K562 (cell line): ENCODE measurements around the gene LCTL. TPM values are rescaled to one million over a fixed set of nuclear protein-coding genes. Genes with fewer than 3 reads are reported as not detected.

Source experiments
- ARHGAP35 ChIP-seq: fragments of 450-650 bp; IDR thresholded peaks from 2 replicates; pipeline ENCODE4 v1.6.1; 2018; ENCODE audit not compliant: partially characterized antibody
- BRD4 ChIP-seq: fragments of 200-600 bp; sonication (generic); IDR thresholded peaks from 2 replicates; pipeline ENCODE4 v1.6.1; 2017; ENCODE audit warnings: inconsistent platforms
- CHD4 ChIP-seq: fragments of 200-600 bp; sonication (generic); IDR thresholded peaks from 3 replicates; pipeline ENCODE4 v1.6.1; 2012; ENCODE audit warnings: low read depth, mild to moderate bottlenecking, mixed read lengths, low read length, inconsistent platforms; ENCODE audit not compliant: insufficient read depth, insufficient replicate concordance, poor library complexity, severe bottlenecking
- DACH1 ChIP-seq: fragments of 450-650 bp; IDR thresholded peaks from 2 replicates; pipeline ENCODE4 v1.6.1; 2018; ENCODE audit not compliant: partially characterized antibody
- E2F4 ChIP-seq: sonication (generic); formaldehyde crosslinking; IDR thresholded peaks from 2 replicates; pipeline ENCODE4 v1.8.0; 2022; ENCODE audit warnings: mild to moderate bottlenecking, low read depth, missing genetic modification reagents
- HDAC3 ChIP-seq: fragments of 450-650 bp; IDR thresholded peaks from 2 replicates; pipeline ENCODE4 v1.6.1; 2018; ENCODE audit warnings: borderline replicate concordance, mild to moderate bottlenecking, moderate library complexity; ENCODE audit not compliant: partially characterized antibody
- HINFP ChIP-seq: fragments of 450-650 bp; conservative IDR thresholded peaks from 2 replicates; pipeline ENCODE4 v1.6.1; 2016; ENCODE audit warnings: missing genetic modification characterization, low read depth, mild to moderate bottlenecking, control low read depth, missing compliant biosample characterization
- KAT7 ChIP-seq: sonication (generic); formaldehyde crosslinking; IDR thresholded peaks from 2 replicates; pipeline ENCODE4 v1.8.0; 2022; ENCODE audit warnings: missing genetic modification reagents, mild to moderate bottlenecking, borderline replicate concordance
- KLF13 ChIP-seq: fragments of 450-650 bp; IDR thresholded peaks from 2 replicates; pipeline ENCODE4 v1.6.1; 2016; ENCODE audit warnings: missing genetic modification characterization, low read depth, mild to moderate bottlenecking, missing compliant biosample characterization, moderate library complexity, borderline replicate concordance
- MIER1 ChIP-seq: fragments of 450-650 bp; IDR thresholded peaks from 2 replicates; pipeline ENCODE4 v1.6.1; 2016; ENCODE audit warnings: antibody characterized with exemption, mild to moderate bottlenecking, low read depth
- MXI1 ChIP-seq: IDR thresholded peaks from 2 replicates; pipeline ENCODE4 v1.6.1; 2011; ENCODE audit warnings: low read depth, mild to moderate bottlenecking, improper control_type of control experiment, low read length
- NFE2L1 ChIP-seq: fragments of 450-650 bp; IDR thresholded peaks from 2 replicates; pipeline ENCODE4 v1.6.1; 2016; ENCODE audit warnings: missing genetic modification characterization, low read depth, mild to moderate bottlenecking, missing compliant biosample characterization, moderate library complexity, borderline replicate concordance
- PTTG1 ChIP-seq: fragments of 450-650 bp; IDR thresholded peaks from 2 replicates; pipeline ENCODE4 v1.6.1; 2016; ENCODE audit warnings: low read depth, mild to moderate bottlenecking, missing genetic modification characterization, missing compliant biosample characterization
- RBM22 ChIP-seq: fragments of 200-400 bp; formaldehyde crosslinking; IDR thresholded peaks from 2 replicates; pipeline ENCODE4 v1.6.1; 2018; ENCODE audit warnings: low read length, low read depth; ENCODE audit not compliant: poor library complexity, severe bottlenecking
- SIN3B ChIP-seq: fragments of 450-650 bp; IDR thresholded peaks from 2 replicates; pipeline ENCODE4 v1.6.1; 2017; ENCODE audit warnings: low read depth, mild to moderate bottlenecking, moderate library complexity
- SMAD3 ChIP-seq: fragments of 450-650 bp; formaldehyde crosslinking; conservative IDR thresholded peaks from 2 replicates; pipeline ENCODE4 v1.4.0; 2020; ENCODE audit warnings: mild to moderate bottlenecking
- SMARCB1 ChIP-seq: IDR thresholded peaks from 2 replicates; pipeline ENCODE4 v1.6.1; 2011; ENCODE audit warnings: improper control_type of control experiment, low read depth; ENCODE audit not compliant: insufficient read length
- SREBF1 ChIP-seq: fragments of 150-350 bp; IDR thresholded peaks from 2 replicates; pipeline ENCODE4 v1.6.1; 2014; ENCODE audit warnings: antibody characterized with exemption, low read depth, low read length, borderline replicate concordance
- SREBF2 ChIP-seq: sonication (generic); formaldehyde crosslinking; IDR thresholded peaks from 2 replicates; pipeline ENCODE4 v1.4.0; 2020; ENCODE audit warnings: mild to moderate bottlenecking, missing genetic modification reagents
- ZKSCAN1 ChIP-seq: fragments of 150-350 bp; IDR thresholded peaks from 2 replicates; pipeline ENCODE4 v1.6.1; 2016; ENCODE audit warnings: low read depth, low read length
- ZNF133 ChIP-seq: fragments of 250-450 bp; sonication (Bioruptor Pico); IDR thresholded peaks from 2 replicates; pipeline ENCODE4 v1.4.0; 2020; ENCODE audit warnings: mild to moderate bottlenecking
- ZNF3 ChIP-seq: fragments of 250-450 bp; sonication (Bioruptor Pico); IDR thresholded peaks from 2 replicates; pipeline ENCODE4 v1.5.0; 2021; ENCODE audit warnings: mild to moderate bottlenecking, moderate library complexity
- polyA plus RNA-seq, 8 experiments: library from polyadenylated mRNA; depleted of rRNA in 4 of 8; stranded (reverse) in 5 of 8; unstranded in 3 of 8; fragments of >200 nt; fragmentation: Nextera tagmentation in 2 of 8; fragmentation: Illumina TruSeq in 1 of 8; extraction: Ambion mirVana in 2 of 8; extraction: Trizol in 1 of 8; gene quantifications; 2 replicates each; pipeline versions ENCODE4 v1.2.1 to v1.2.3, GENCODE V29; 2011 to 2014; ENCODE audit warnings: inconsistent platforms in 1 of 8, missing spikeins in 1 of 8
- total RNA-seq, 7 experiments: library from RNA; depleted of rRNA in 6 of 7; stranded (reverse); fragments of >200 nt in 6 of 7; fragmentation: Illumina TruSeq in 2 of 7; extraction: Trizol in 2 of 7; gene quantifications; 2 replicates each; pipeline versions ENCODE4 v1.2.1 to v1.2.3, GENCODE V29; 2011 to 2021; ENCODE audit warnings: low replicate concordance in 1 of 7
- TF ChIP-seq, protein P1 (sequence below): conservative IDR thresholded peaks from 2 replicates; pipeline ENCODE4 v1.6.1; 2011; ENCODE audit warnings: low read depth, mild to moderate bottlenecking, low read length; ENCODE audit not compliant: control insufficient read depth
- TF ChIP-seq, protein P2 (sequence below): sonication (generic); formaldehyde crosslinking; IDR thresholded peaks from 2 replicates; pipeline ENCODE4 v1.4.0; 2020; ENCODE audit warnings: mild to moderate bottlenecking, missing genetic modification reagents

LCTL gene
- total and polyA plus RNA-seq, 9 of the 15 experiments (the other 6 are each of a cell fraction or from before 2014, with no cell fraction given): 0.08 to 0.31 (median 0.17) TPM; not detected in 6

GRCh38 chr15:66601521-66601920, 35.7 kb upstream of the LCTL start (continued):
- TF ChIP-seq HINFP (tag) (peak; percentile 77), DACH1 (no peak), ZNF3 (no peak), RBM22 (no peak), HDAC3 (no peak), NFE2L1 (tag) (peak; percentile 50; the same call in 1 of the 2 replicates), KLF13 (tag) (peak; percentile 78; the same call in 1 of the 2 replicates), SIN3B (no peak), E2F4 (no peak), ARHGAP35 (no peak), BRD4 (no peak), SMARCB1 (no peak), PTTG1 (tag) (peak; percentile 92), SREBF1 (no peak), MIER1 (no peak), SMAD3 (peak; percentile 94), SREBF2 (no peak), KAT7 (CRISPR knock-in tag) (no peak), MXI1 (no peak), CHD4 (no peak), ZKSCAN1 (no peak), ZNF133 (0 out of 2 replicates have a peak, but pooled peaks have one; percentile 47)
- TF ChIP-seq, protein P1, sequence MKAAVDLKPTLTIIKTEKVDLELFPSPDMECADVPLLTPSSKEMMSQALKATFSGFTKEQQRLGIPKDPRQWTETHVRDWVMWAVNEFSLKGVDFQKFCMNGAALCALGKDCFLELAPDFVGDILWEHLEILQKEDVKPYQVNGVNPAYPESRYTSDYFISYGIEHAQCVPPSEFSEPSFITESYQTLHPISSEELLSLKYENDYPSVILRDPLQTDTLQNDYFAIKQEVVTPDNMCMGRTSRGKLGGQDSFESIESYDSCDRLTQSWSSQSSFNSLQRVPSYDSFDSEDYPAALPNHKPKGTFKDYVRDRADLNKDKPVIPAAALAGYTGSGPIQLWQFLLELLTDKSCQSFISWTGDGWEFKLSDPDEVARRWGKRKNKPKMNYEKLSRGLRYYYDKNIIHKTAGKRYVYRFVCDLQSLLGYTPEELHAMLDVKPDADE: no peak
- TF ChIP-seq, protein P2, sequence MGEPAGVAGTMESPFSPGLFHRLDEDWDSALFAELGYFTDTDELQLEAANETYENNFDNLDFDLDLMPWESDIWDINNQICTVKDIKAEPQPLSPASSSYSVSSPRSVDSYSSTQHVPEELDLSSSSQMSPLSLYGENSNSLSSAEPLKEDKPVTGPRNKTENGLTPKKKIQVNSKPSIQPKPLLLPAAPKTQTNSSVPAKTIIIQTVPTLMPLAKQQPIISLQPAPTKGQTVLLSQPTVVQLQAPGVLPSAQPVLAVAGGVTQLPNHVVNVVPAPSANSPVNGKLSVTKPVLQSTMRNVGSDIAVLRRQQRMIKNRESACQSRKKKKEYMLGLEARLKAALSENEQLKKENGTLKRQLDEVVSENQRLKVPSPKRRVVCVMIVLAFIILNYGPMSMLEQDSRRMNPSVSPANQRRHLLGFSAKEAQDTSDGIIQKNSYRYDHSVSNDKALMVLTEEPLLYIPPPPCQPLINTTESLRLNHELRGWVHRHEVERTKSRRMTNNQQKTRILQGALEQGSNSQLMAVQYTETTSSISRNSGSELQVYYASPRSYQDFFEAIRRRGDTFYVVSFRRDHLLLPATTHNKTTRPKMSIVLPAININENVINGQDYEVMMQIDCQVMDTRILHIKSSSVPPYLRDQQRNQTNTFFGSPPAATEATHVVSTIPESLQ: no peak
